HepG2 (cell line): ENCODE data around the gene PRMT6. TPM values are rescaled to one million over a fixed set of nuclear protein-coding genes. Genes with fewer than 3 reads are reported as not detected.

Experiments used
- ATM ChIP-seq: fragments of 450-650 bp; IDR thresholded peaks from 2 replicates; pipeline ENCODE4 v1.7.1; 2017; ENCODE audit warnings: mild to moderate bottlenecking, borderline replicate concordance
- ATRX ChIP-seq: sonication (generic); formaldehyde crosslinking; IDR thresholded peaks from 2 replicates; pipeline ENCODE4 v1.4.0; 2020; ENCODE audit warnings: missing genetic modification reagents, borderline replicate concordance
- CBFB ChIP-seq: sonication (generic); formaldehyde crosslinking; IDR thresholded peaks from 2 replicates; pipeline ENCODE4 v1.4.0; 2020; ENCODE audit warnings: missing genetic modification reagents
- GATA4 ChIP-seq: sonication (generic); IDR thresholded peaks from 2 replicates; pipeline ENCODE4 v1.6.1; 2016; ENCODE audit warnings: antibody characterized with exemption, low read depth, borderline replicate concordance
- IKZF1 ChIP-seq: fragments of 450-650 bp; IDR thresholded peaks from 2 replicates; pipeline ENCODE4 v1.7.1; 2016
- MED13 ChIP-seq: sonication (generic); formaldehyde crosslinking; IDR thresholded peaks from 2 replicates; pipeline ENCODE4 v1.5.0; 2020; ENCODE audit warnings: missing genetic modification reagents
- MTF2 ChIP-seq: sonication (generic); formaldehyde crosslinking; IDR thresholded peaks from 2 replicates; pipeline ENCODE4 v1.5.0; 2020; ENCODE audit warnings: missing genetic modification reagents, borderline replicate concordance
- MXI1 ChIP-seq: IDR thresholded peaks from 3 replicates; pipeline ENCODE4 v1.6.1; 2012; ENCODE audit warnings: low read depth, low read length, inconsistent platforms, borderline replicate concordance
- PATZ1 ChIP-seq: sonication (generic); formaldehyde crosslinking; IDR thresholded peaks from 2 replicates; pipeline ENCODE4 v1.4.0; 2020; ENCODE audit warnings: missing genetic modification reagents
- POLR2A ChIP-seq, 2 experiments: IDR thresholded peaks; 2 replicates each; pipeline ENCODE4 v1.6.1; 2011; ENCODE audit warnings: low read depth in 2 of 2, low read length in 2 of 2, mild to moderate bottlenecking in 1 of 2, moderate library complexity in 1 of 2; ENCODE audit not compliant: insufficient read depth in 1 of 2
- YY1 ChIP-seq: IDR thresholded peaks from 2 replicates; pipeline ENCODE4 v1.6.1; 2011; ENCODE audit warnings: low read length, low read depth, moderate library complexity, mild to moderate bottlenecking; ENCODE audit not compliant: insufficient read depth, insufficient replicate concordance
- ZNF124 ChIP-seq: sonication (generic); formaldehyde crosslinking; IDR thresholded peaks from 2 replicates; pipeline ENCODE4 v1.4.0; 2020; ENCODE audit warnings: missing genetic modification reagents
- ZNF407 ChIP-seq: sonication (generic); formaldehyde crosslinking; IDR thresholded peaks from one replicate; pipeline ENCODE4 v1.5.1; 2020; ENCODE audit warnings: mild to moderate bottlenecking, missing genetic modification reagents; ENCODE audit errors: not compliant biosample characterization
- ZNF567 ChIP-seq: sonication (generic); formaldehyde crosslinking; IDR thresholded peaks from 2 replicates; pipeline ENCODE4 v1.8.1; 2023; ENCODE audit warnings: mild to moderate bottlenecking, missing genetic modification reagents, borderline replicate concordance
- ZNF629 ChIP-seq: sonication (generic); formaldehyde crosslinking; conservative IDR thresholded peaks from 2 replicates; pipeline ENCODE4 v1.5.0; 2020; ENCODE audit warnings: missing genetic modification reagents
- ZNF674 ChIP-seq: sonication (generic); formaldehyde crosslinking; IDR thresholded peaks from 2 replicates; pipeline ENCODE4 v1.5.0; 2020; ENCODE audit warnings: low read depth, mild to moderate bottlenecking, missing genetic modification reagents
- ZNF678 ChIP-seq: sonication (generic); formaldehyde crosslinking; IDR thresholded peaks from 2 replicates; pipeline ENCODE4 v1.4.0; 2020; ENCODE audit warnings: mild to moderate bottlenecking, missing genetic modification reagents
- polyA plus RNA-seq, 8 experiments: library from polyadenylated mRNA; depleted of rRNA in 3 of 8; stranded (reverse) in 7 of 8; unstranded in 1 of 8; fragments of >200 nt; fragmentation: Illumina TruSeq in 4 of 8; extraction: Trizol in 4 of 8; gene quantifications; 2 replicates each; pipeline versions ENCODE4 v1.2.1 to v1.2.3, GENCODE V29; 2011 to 2016; ENCODE audit warnings: low read depth in 4 of 8, missing spikeins in 1 of 8, mixed read lengths in 1 of 8; ENCODE audit not compliant: insufficient read depth in 1 of 8
- total RNA-seq, 5 experiments: library from RNA; depleted of rRNA; stranded (reverse); fragments of >200 nt; fragmentation: Illumina TruSeq; extraction: Trizol; gene quantifications; 2 replicates each; pipeline ENCODE4 v1.2.3, GENCODE V29; 2016; ENCODE audit warnings: low read depth in 1 of 5
- TF ChIP-seq, protein P1 (sequence below): sonication (generic); formaldehyde crosslinking; IDR thresholded peaks from 2 replicates; pipeline ENCODE4 v1.9.0; 2022; ENCODE audit warnings: missing genetic modification reagents, mild to moderate bottlenecking, borderline replicate concordance

The PRMT6 gene
- total and polyA plus RNA-seq, 2 of the 13 experiments (the other 11 are each of a cell fraction or from before 2014, with no cell fraction given) = 8.1 to 15.8 TPM

DNA sequence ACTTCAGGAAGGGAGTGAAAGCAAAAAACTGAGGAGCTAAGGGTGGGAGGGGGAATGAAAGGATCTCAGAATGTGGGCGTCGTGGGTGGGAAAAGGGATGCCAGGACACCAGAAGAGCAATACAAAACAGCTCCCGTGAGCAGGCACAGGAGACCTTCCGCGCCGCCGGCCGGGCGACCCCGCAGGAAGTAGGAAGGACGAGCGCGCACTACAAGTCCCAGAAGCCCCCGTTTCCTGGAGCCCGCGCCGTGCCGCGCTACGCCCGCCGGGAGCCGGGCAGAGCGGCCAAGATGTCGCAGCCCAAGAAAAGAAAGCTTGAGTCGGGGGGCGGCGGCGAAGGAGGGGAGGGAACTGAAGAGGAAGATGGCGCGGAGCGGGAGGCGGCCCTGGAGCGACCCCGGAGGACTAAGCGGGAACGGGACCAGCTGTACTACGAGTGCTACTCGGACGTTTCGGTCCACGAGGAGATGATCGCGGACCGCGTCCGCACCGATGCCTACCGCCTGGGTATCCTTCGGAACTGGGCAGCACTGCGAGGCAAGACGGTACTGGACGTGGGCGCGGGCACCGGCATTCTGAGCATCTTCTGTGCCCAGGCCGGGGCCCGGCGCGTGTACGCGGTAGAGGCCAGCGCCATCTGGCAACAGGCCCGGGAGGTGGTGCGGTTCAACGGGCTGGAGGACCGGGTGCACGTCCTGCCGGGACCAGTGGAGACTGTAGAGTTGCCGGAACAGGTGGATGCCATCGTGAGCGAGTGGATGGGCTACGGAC is at the start of gene PRMT6 (continued):
- TF ChIP-seq, protein P1, sequence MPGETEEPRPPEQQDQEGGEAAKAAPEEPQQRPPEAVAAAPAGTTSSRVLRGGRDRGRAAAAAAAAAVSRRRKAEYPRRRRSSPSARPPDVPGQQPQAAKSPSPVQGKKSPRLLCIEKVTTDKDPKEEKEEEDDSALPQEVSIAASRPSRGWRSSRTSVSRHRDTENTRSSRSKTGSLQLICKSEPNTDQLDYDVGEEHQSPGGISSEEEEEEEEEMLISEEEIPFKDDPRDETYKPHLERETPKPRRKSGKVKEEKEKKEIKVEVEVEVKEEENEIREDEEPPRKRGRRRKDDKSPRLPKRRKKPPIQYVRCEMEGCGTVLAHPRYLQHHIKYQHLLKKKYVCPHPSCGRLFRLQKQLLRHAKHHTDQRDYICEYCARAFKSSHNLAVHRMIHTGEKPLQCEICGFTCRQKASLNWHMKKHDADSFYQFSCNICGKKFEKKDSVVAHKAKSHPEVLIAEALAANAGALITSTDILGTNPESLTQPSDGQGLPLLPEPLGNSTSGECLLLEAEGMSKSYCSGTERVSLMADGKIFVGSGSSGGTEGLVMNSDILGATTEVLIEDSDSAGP (CRISPR knock-in tag) = peak; percentile 87; the same call in 1 of the 2 replicates
- no peak; the same call in 1 of the 2 replicates for TF ChIP-seq ZNF567 (CRISPR knock-in tag)
- peak; percentile 70; the same call in 1 of the 2 replicates for TF ChIP-seq MTF2
- no peak for TF ChIP-seq IKZF1
- TF ChIP-seq ZNF629 = no peak
- no peak for TF ChIP-seq ATM
- TF ChIP-seq ATRX (CRISPR knock-in tag) = no peak
- TF ChIP-seq ZNF674 = no peak
- TF ChIP-seq GATA4 = no peak
- TF ChIP-seq POLR2A (IDR thresholded peaks at IDR 0.05; ENCODE audit: insufficient read depth in 1 of 2, low read depth in 2 of 2, low read length in 2 of 2) = peak; percentile 54 to 58
- no peak for TF ChIP-seq CBFB (CRISPR knock-in tag)
- TF ChIP-seq PATZ1 (CRISPR knock-in tag) = no peak
- peak; percentile 33 for TF ChIP-seq ZNF407 (CRISPR knock-in tag)
- peak; percentile 32; the same call in 1 of the 2 replicates for TF ChIP-seq MED13 (CRISPR knock-in tag)
- peak; percentile 89 for TF ChIP-seq YY1
- TF ChIP-seq ZNF678 = no peak
- TF ChIP-seq ZNF124 (CRISPR knock-in tag) = peak; percentile 60; the same call in 1 of the 2 replicates
- TF ChIP-seq MXI1 = peak; percentile 36; the same call in 1 of the 3 replicates
